Lower leg skin (tissue), 4 donors: Measurements from ENCODE around the gene DNLZ. TPM values are rescaled to one million over a fixed set of nuclear protein-coding genes. Genes with fewer than 3 reads are reported as not detected.

Source experiments
- DNase-seq, 2 donors: peaks; one replicate each; pipeline ENCODE4 v3.0.0-alpha.2; 2019; ENCODE audit warnings: low spot score in 2 of 2
- H3K4me3 ChIP-seq: fragments of 200-600 bp; sonication (generic); 2 replicates; pipeline ENCODE4 v1.5.1; 2017; ENCODE audit warnings: mild to moderate bottlenecking, low read depth; ENCODE audit not compliant: poor library complexity, severe bottlenecking
- POLR2A ChIP-seq, 2 donors: fragments of 450-650 bp; IDR thresholded peaks; one replicate each; pipeline ENCODE4 v1.6.1; 2016 to 2017; ENCODE audit warnings: antibody characterized with exemption in 2 of 2, mild to moderate bottlenecking in 1 of 2, moderate library complexity in 1 of 2
- WGBS, 2 donors: methylation state at CpG; one replicate each; pipeline ENCODE4 v1.1.5; 2018; 5-methylcytosine and 5-hydroxymethylcytosine counted together
- intact Hi-C: fragments of 100-400 bp; cut with DNase I; formaldehyde crosslinking; loops from one replicate; pipeline ENCODE4 v1.15.0; 2023; ENCODE audit warnings: low total_unique reads
- total RNA-seq, 4 donors: library from RNA; depleted of rRNA; stranded (reverse); fragments of >200 nt; gene quantifications; one replicate each; pipeline ENCODE4 v1.1.0, GENCODE V29; 2016
- TF ChIP-seq, protein P1 (sequence below), 3 donors: fragments of 450-650 bp; IDR thresholded peaks; one replicate each; pipeline ENCODE4 v1.5.1; 2016; ENCODE audit warnings: antibody characterized with exemption in 3 of 3, mild to moderate bottlenecking in 3 of 3, moderate library complexity in 2 of 3

Gene DNLZ
- total RNA-seq, 4 donors from 2014 or later: 30.9 to 64.6 (median 44.1) TPM

DNA sequence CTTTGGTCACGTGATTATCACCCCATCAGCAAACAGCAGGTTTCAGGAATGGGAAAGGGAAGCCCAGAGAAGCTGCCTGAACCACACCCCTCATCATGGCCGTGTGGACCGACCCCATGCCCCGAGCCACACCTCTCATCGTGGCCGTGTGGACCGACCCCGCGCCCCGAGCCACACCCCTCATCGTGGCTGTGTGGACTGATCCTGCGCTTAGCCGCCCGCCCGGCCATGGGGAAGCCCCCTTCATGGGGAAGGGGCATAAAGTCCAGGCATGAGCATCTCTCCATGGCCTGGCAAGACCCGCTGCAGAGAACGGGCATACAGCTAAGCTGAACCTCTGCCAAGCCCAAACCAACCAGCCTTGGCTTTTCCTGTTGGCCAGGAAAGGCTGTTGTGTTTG is 30.0 kb upstream of the DNLZ start:
- H3K4me3 ChIP-seq: no peak overlapping the region
- 89 to 93% methylated on average over 15 to 17 of the region's 17 CpGs for WGBS, 2 donors
- DNase-seq: no peak
- TF ChIP-seq POLR2A (IDR thresholded peaks at IDR 0.05): no peak
- TF ChIP-seq, protein P1, sequence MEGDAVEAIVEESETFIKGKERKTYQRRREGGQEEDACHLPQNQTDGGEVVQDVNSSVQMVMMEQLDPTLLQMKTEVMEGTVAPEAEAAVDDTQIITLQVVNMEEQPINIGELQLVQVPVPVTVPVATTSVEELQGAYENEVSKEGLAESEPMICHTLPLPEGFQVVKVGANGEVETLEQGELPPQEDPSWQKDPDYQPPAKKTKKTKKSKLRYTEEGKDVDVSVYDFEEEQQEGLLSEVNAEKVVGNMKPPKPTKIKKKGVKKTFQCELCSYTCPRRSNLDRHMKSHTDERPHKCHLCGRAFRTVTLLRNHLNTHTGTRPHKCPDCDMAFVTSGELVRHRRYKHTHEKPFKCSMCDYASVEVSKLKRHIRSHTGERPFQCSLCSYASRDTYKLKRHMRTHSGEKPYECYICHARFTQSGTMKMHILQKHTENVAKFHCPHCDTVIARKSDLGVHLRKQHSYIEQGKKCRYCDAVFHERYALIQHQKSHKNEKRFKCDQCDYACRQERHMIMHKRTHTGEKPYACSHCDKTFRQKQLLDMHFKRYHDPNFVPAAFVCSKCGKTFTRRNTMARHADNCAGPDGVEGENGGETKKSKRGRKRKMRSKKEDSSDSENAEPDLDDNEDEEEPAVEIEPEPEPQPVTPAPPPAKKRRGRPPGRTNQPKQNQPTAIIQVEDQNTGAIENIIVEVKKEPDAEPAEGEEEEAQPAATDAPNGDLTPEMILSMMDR (IDR thresholded peaks at IDR 0.05): no peak
- intact Hi-C loops: no loop called here

DNA sequence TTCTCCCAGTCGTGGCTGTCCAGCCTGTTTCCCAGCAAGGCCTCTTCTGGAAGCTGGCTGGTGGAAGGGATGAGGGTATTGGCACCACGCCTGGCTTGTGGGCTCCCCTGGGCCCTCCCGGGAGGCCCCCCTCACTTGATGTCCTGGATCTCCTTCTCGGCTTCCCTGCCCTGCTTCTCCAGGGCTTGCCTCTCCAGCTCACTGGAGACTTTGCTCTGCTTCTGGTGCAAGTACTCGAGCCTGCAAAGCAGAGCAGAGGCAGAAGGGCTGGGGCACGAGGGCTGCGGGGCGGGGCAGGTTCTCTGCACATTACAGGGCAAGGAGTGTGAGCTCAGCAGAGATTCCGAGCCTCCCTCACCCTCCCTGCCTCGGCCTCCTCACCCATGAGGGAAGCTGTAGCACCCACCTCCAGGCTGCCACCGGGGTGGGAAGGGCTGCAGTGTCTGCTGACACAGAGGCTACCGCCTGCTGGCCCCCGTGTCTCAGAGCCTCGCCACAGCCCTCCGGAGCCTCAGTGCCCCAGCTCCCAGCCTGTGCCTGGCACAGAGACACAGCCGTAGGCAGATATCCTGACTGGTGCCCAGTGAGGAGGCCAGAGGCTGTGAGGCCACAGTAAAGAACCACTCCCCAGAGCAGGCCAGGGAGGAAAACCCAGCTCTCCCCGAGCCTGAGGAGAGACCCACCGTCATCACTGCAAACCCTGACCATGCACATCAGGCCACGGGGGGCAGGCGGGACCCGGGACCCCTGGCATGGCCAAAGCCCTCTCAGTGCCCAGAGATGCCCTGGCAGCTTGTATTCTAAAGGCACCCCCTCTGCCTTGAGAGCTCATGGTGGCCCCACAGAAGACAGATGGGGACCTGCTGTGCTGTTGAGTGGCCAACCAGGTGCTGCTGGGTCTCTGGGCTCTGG is 29.2 kb upstream of the DNLZ start:
- WGBS, 2 donors: 77 to 89% methylated on average over 17 to 19 of the region's 21 CpGs
- intact Hi-C loops: no loop called here
- no peak for DNase-seq
- TF ChIP-seq POLR2A (IDR thresholded peaks at IDR 0.05): no peak
- TF ChIP-seq, protein P1 (IDR thresholded peaks at IDR 0.05): no peak
- no peak overlapping the region for H3K4me3 ChIP-seq

DNA sequence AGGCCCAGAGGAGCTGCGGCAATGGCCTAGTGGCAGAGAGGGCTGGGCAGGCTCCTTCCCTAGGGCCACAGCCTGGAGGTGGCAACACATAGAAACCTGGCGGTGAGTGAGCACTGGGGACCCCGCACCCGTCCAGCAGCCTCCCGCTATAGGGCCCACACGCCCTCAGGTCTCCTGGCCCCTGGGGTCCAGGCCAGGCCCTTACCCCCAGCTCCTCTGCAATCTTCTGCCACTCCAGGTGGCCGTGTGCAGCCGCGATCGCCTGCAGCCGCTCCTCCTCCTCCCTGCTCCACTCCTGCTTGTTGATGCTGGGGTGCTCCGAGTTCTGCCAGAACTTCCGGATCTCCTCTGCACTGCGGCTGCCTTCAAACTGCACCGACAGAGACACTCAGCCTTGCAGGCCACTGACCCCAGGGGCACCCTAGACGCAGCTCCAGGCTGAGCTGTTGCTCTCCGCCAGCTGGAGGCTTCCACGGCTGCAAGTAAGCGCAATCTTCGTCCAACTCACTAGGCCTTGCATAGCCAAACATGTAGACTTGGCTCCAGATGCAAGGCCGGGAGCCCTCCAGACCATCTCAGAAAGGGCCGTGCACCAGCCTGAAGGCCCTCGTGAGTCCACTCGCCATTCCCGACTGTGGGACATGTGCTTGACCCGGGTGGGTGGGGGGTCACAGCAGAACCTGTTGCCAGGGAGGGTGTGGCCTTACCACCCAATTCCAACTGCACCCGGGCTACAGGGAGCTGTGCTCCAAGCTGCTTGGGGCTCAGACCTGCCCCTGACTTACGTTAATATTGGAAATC is 28.4 kb upstream of the DNLZ start:
- H3K4me3 ChIP-seq: no peak overlapping the region
- WGBS, 2 donors: 90 to 92% methylated on average over 26 to 28 of the region's 28 CpGs
- TF ChIP-seq, protein P1 (IDR thresholded peaks at IDR 0.05): no peak
- no peak for TF ChIP-seq POLR2A (IDR thresholded peaks at IDR 0.05)
- DNase-seq: no peak
- intact Hi-C loops: no loop called here

DNA sequence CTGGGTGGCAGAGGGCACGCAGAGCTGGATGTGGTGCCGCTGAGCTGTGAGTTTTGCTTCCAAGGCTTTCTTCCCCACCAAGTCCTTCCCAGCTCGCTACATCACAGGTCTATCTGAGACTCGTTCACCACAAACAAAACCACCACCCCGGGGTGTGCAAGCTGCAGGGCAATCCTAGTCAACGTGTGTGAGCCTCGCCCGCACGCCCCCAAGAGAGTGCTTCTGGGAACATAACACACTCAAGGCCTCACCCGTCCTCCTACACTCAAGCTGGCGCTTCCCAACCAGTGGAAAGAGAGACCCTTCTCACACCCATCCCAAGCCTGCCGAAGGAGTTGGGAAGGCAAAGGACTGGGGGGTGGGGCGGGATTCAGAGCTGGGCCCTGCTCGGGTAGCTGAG is 25.9 kb upstream of the DNLZ start:
- no peak overlapping the region for H3K4me3 ChIP-seq
- TF ChIP-seq, protein P1 (IDR thresholded peaks at IDR 0.05): no peak
- no peak for TF ChIP-seq POLR2A (IDR thresholded peaks at IDR 0.05)
- WGBS, 2 donors: 70 to 75% methylated on average over 14 of the region's 14 CpGs
- DNase-seq: no peak
- intact Hi-C loops: no loop called here

DNA sequence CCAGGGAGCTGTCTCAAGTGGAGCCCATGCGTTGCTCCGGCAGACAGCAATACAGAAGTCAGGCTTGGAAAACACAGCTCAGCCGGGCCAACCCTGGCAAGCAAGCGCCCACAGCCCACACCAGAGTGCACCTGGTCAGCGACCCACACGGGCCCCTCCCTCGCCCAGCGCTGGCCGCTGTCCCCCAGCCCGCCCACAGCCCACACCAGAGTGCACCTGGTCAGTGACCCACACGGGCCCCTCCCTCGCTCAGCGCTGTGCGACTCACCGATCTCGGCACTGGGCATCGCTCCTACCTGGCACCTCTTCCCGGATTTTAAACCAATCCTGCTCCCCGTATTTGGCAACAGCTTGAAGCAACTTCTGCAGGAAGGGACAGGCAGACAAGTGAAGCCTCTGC is 23.7 kb upstream of the DNLZ start:
- DNase-seq: no peak

More for the DNA sequence above, 23.7 kb upstream of the DNLZ start:
- WGBS, 2 donors: 92 to 97% methylated on average over 19 of the region's 19 CpGs
- no peak overlapping the region for H3K4me3 ChIP-seq
- no peak for TF ChIP-seq POLR2A (IDR thresholded peaks at IDR 0.05)
- TF ChIP-seq, protein P1 (IDR thresholded peaks at IDR 0.05): no peak
- intact Hi-C loops: no loop called here
